ENCODE measurements around the gene PFN1. TPM values are rescaled to one million over a fixed set of nuclear protein-coding genes. Genes with fewer than 3 reads are reported as not detected.

Gene PFN1
- total RNA-seq, 4 donors from 2014 or later = 920 to 1,441 (median 1,060) TPM

GRCh38 chr17:4897785-4898184 is 50.5 kb downstream of the PFN1 start:
- TF ChIP-seq POLR2A (IDR thresholded peaks at IDR 0.05) (no peak), POLR2AphosphoS5 (IDR thresholded peaks at IDR 0.05) (no peak), EP300 (IDR thresholded peaks at IDR 0.05) (no peak), CTCF (IDR thresholded peaks at IDR 0.05) (no peak)
- Histone ChIP-seq H3K9me3 (no peaks in the 10 kb centered on the region), H3K27me3 (peaks cover 36% of the 10 kb centered on the region), H3K36me3 (peaks cover 0 to 50% of the 10 kb centered on the region in 2 donors), H3K27ac (no peak overlapping the region), H3K4me1 (peaks cover 0 to 37% (median 11%) of the 10 kb centered on the region in 3 donors), H3K4me3 (no peak overlapping the region)
- no peak for ATAC-seq
- 100% methylated on average over 1 of the region's 5 CpGs; no CpG with 5 or more reads in 1 of the 2 donors for WGBS, 2 donors (ENCODE audit: low coverage in 1 of 2)

- no peak overlapping the region for H3K4me3 ChIP-seq
- peaks cover 0 to 35% (median 11%) of the 10 kb centered on the region in 3 donors for H3K4me1 ChIP-seq
- H3K27ac ChIP-seq = no peak overlapping the region
- WGBS, 2 donors (ENCODE audit: low coverage in 1 of 2) = 65 to 80% methylated on average over 1 to 8 of the region's 10 CpGs
- H3K27me3 ChIP-seq = peaks cover 36% of the 10 kb centered on the region
- TF ChIP-seq EP300 (IDR thresholded peaks at IDR 0.05) (no peak), CTCF (IDR thresholded peaks at IDR 0.05) (no peak), POLR2A (IDR thresholded peaks at IDR 0.05) (no peak), POLR2AphosphoS5 (IDR thresholded peaks at IDR 0.05) (no peak)
- ATAC-seq = no peak
- no peaks in the 10 kb centered on the region for H3K9me3 ChIP-seq
- H3K36me3 ChIP-seq = peaks cover 0 to 55% of the 10 kb centered on the region in 2 donors
Observed at GRCh38 chr17:4897198-4897687, 51.1 kb downstream of the PFN1 start.

GRCh38 chr17:4896332-4897197 is 51.8 kb downstream of the PFN1 start:
- Histone ChIP-seq H3K4me3 (no peak overlapping the region), H3K27me3 (peaks cover 32% of the 10 kb centered on the region), H3K4me1 (peaks cover 0 to 30% (median 11%) of the 10 kb centered on the region in 3 donors), H3K27ac (no peak overlapping the region), H3K9me3 (no peaks in the 10 kb centered on the region), H3K36me3 (peaks cover 0 to 62% of the 10 kb centered on the region in 2 donors)
- TF ChIP-seq EP300 (IDR thresholded peaks at IDR 0.05) (no peak), CTCF (IDR thresholded peaks at IDR 0.05) (no peak), POLR2AphosphoS5 (IDR thresholded peaks at IDR 0.05) (no peak), POLR2A (IDR thresholded peaks at IDR 0.05) (no peak)
- ATAC-seq = no peak
- 86% methylated on average over 2 to 4 of the region's 27 CpGs for WGBS, 2 donors (ENCODE audit: low coverage in 1 of 2)

GRCh38 chr17:4895657-4896331 is 52.5 kb downstream of the PFN1 start:
- TF ChIP-seq POLR2AphosphoS5 (IDR thresholded peaks at IDR 0.05) (no peak), CTCF (IDR thresholded peaks at IDR 0.05) (no peak), EP300 (IDR thresholded peaks at IDR 0.05) (no peak), POLR2A (IDR thresholded peaks at IDR 0.05) (no peak)
- ATAC-seq = no peak
- peaks cover 25% of the 10 kb centered on the region for H3K27me3 ChIP-seq
- WGBS, 2 donors (ENCODE audit: low coverage in 1 of 2) = 67 to 72% methylated on average over 12 to 16 of the region's 27 CpGs
- H3K9me3 ChIP-seq = no peaks in the 10 kb centered on the region
- no peak overlapping the region for H3K4me3 ChIP-seq
- H3K27ac ChIP-seq = no peak overlapping the region
- peaks cover 0 to 69% of the 10 kb centered on the region in 2 donors for H3K36me3 ChIP-seq
- H3K4me1 ChIP-seq = peaks cover 0 to 26% (median 11%) of the 10 kb centered on the region in 3 donors

Small RNA genes lying within 50 kb of the gene (small RNA-seq; reads per million reads assigned to genes)
- 0 to 0.26 (median 0.04) reads per million in 4 donors for gene MIR6864
- gene MIR6865 = 0 to 0.12 (median 0) reads per million in 4 donors

Other genes starting within 250 kb of the PFN1 start
- 10 to 100 TPM; 23.7 to 53.4 (median 28.5) TPM for gene PELP1, start 244.4 kb downstream of the PFN1 start, total RNA-seq
- 10 to 100 TPM; 18.7 to 33.6 (median 28.5) TPM for gene ARRB2, start 237.9 kb downstream of the PFN1 start, total RNA-seq
- gene MED11, start 217.1 kb downstream of the PFN1 start, total RNA-seq = 10 to 100 TPM; 21.9 to 28.9 (median 22.7) TPM
- 1 to 10 TPM in 1 of 4 donors, under 1 TPM in 2, not detected in 1; 0.31 to 1.2 (median 0.67) TPM for gene ZMYND15, start 208.7 kb downstream of the PFN1 start, total RNA-seq
- 10 to 100 TPM in 2 of 4 donors, 1 to 10 TPM in 2; 5.3 to 11.6 (median 8.3) TPM for gene CXCL16, start 208.6 kb downstream of the PFN1 start, total RNA-seq
- gene TM4SF5, start 176.6 kb downstream of the PFN1 start, total RNA-seq = not detected
- gene VMO1, start 162.2 kb downstream of the PFN1 start, total RNA-seq = 1 to 10 TPM in 2 of 4 donors, not detected in 2; 1.3 to 3.5 TPM
- gene GLTPD2, start 159.6 kb downstream of the PFN1 start, total RNA-seq = not detected
- gene PSMB6, start 152.4 kb downstream of the PFN1 start, total RNA-seq = 100 to 1,000 TPM; 184 to 242 (median 187) TPM
- gene PLD2, start 141.4 kb downstream of the PFN1 start, total RNA-seq = 10 to 100 TPM; 10.2 to 21.3 (median 15.7) TPM
- 10 to 100 TPM; 29.3 to 48.6 (median 46.4) TPM for gene MINK1, start 115.2 kb downstream of the PFN1 start, total RNA-seq
- gene C17orf107, start 49.0 kb downstream of the PFN1 start, total RNA-seq = under 1 TPM; 0.30 to 0.81 (median 0.68) TPM
- under 1 TPM in 2 of 4 donors, not detected in 2; 0.23 to 0.67 TPM for gene CHRNE, start 45.4 kb downstream of the PFN1 start, total RNA-seq
- under 1 TPM in 1 of 4 donors, not detected in 3; 0.19 TPM for gene GP1BA, start 16.3 kb downstream of the PFN1 start, total RNA-seq
- 10 to 100 TPM; 28.7 to 58.9 (median 46.8) TPM for gene SLC25A11, start 8.5 kb downstream of the PFN1 start, total RNA-seq
- gene RNF167, start 8.3 kb downstream of the PFN1 start, total RNA-seq = 10 to 100 TPM; 67.3 to 98.8 (median 85.9) TPM
- gene ENO3, start 2.6 kb upstream of the PFN1 start, total RNA-seq = 10 to 100 TPM in 2 of 4 donors, 1 to 10 TPM in 2; 1.5 to 16.2 (median 7.6) TPM
- gene SPAG7, start 19.3 kb upstream of the PFN1 start, total RNA-seq = 10 to 100 TPM; 35.1 to 77.5 (median 55.2) TPM
- gene CAMTA2, start 39.1 kb upstream of the PFN1 start, total RNA-seq = 10 to 100 TPM; 16.7 to 50.0 (median 26.1) TPM
- 1 to 10 TPM in 2 of 4 donors, under 1 TPM in 1, not detected in 1; 0.93 to 4.4 (median 3.8) TPM for gene INCA1, start 49.0 kb upstream of the PFN1 start, total RNA-seq
- 100 to 1,000 TPM; 147 to 302 (median 180) TPM for gene KIF1C, start 49.4 kb upstream of the PFN1 start, total RNA-seq
- gene SLC52A1, start 86.9 kb upstream of the PFN1 start, total RNA-seq = not detected
- gene ZFP3, start 129.9 kb upstream of the PFN1 start, total RNA-seq = 1 to 10 TPM; 5.8 to 8.1 (median 6.6) TPM
- gene ZNF232, start 163.3 kb upstream of the PFN1 start, total RNA-seq = 10 to 100 TPM; 10.5 to 22.9 (median 14.7) TPM
- 1 to 10 TPM in 1 of 4 donors, under 1 TPM in 3; 0.07 to 6.1 (median 0.20) TPM for gene USP6, start 167.5 kb upstream of the PFN1 start, total RNA-seq
- 10 to 100 TPM in 2 of 4 donors, 1 to 10 TPM in 2; 8.4 to 21.3 (median 10.7) TPM for gene ZNF594, start 243.3 kb upstream of the PFN1 start, total RNA-seq